Activated T-cell treated with anti-CD3 and anti-CD28 coated beads, Interleukin-2, amount 50 U/mL, for 4 hours (primary cell): Measurements from ENCODE around the gene SLC22A23. TPM values are rescaled to one million over a fixed set of nuclear protein-coding genes. Genes with fewer than 3 reads are reported as not detected.

Experiments used
- ATAC-seq, 2 donors: fragments of 200-7000 bp; cut with Tn5 transposase; one replicate each; pipeline ENCODE4 v1.10.0; 2021
- DNase-seq: peaks from one replicate; pipeline ENCODE4 v3.0.0-alpha.2; 2020
- H3K27me3 Mint-ChIP-seq: one replicate; pipeline ENCODE4 v1.8.0; 2021; ENCODE audit warnings: low read depth, mixed read lengths
- H3K36me3 Mint-ChIP-seq: one replicate; pipeline ENCODE4 v1.8.0; 2022; ENCODE audit warnings: mixed read lengths; ENCODE audit not compliant: insufficient read depth
- H3K4me1 Mint-ChIP-seq: one replicate; pipeline ENCODE4 v1.8.0; 2021; ENCODE audit warnings: low read depth, mixed read lengths
- H3K4me3 Mint-ChIP-seq: one replicate; pipeline ENCODE4 v1.8.0; 2021; ENCODE audit warnings: mild to moderate bottlenecking, moderate library complexity, mixed read lengths
- H3K9me3 Mint-ChIP-seq: one replicate; pipeline ENCODE4 v1.8.0; 2021; ENCODE audit warnings: mixed read lengths
- total RNA-seq, 3 donors: library from RNA; stranded (reverse); gene quantifications; one replicate each; pipeline ENCODE4 v1.2.1, GENCODE V29; 2021

SLC22A23 gene, protein sequence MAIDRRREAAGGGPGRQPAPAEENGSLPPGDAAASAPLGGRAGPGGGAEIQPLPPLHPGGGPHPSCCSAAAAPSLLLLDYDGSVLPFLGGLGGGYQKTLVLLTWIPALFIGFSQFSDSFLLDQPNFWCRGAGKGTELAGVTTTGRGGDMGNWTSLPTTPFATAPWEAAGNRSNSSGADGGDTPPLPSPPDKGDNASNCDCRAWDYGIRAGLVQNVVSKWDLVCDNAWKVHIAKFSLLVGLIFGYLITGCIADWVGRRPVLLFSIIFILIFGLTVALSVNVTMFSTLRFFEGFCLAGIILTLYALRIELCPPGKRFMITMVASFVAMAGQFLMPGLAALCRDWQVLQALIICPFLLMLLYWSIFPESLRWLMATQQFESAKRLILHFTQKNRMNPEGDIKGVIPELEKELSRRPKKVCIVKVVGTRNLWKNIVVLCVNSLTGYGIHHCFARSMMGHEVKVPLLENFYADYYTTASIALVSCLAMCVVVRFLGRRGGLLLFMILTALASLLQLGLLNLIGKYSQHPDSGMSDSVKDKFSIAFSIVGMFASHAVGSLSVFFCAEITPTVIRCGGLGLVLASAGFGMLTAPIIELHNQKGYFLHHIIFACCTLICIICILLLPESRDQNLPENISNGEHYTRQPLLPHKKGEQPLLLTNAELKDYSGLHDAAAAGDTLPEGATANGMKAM
- total RNA-seq = 1 to 10 TPM in 1 of 3 donors, under 1 TPM in 2; 0.50 to 1.2 (median 0.54) TPM

- no peaks in the 10 kb centered on the region for H3K9me3 Mint-ChIP-seq
- peak; percentile 71 for DNase-seq
- peak within 1 kb of the TSS; percentile 89 for H3K4me3 Mint-ChIP-seq
- peaks cover 14% of the 10 kb centered on the region for H3K27me3 Mint-ChIP-seq
- peak; percentile 68 to 74 for ATAC-seq
- H3K36me3 Mint-ChIP-seq = no peaks in the 10 kb centered on the region
- peaks cover 6% of the 10 kb centered on the region for H3K4me1 Mint-ChIP-seq
Observed at GRCh38 chr6:3456898-3457709, at the start of gene SLC22A23. SLC22A23 (minus strand) TSS chr6:3457050; CDS start chr6:3456559, 491 bp downstream.

DNA sequence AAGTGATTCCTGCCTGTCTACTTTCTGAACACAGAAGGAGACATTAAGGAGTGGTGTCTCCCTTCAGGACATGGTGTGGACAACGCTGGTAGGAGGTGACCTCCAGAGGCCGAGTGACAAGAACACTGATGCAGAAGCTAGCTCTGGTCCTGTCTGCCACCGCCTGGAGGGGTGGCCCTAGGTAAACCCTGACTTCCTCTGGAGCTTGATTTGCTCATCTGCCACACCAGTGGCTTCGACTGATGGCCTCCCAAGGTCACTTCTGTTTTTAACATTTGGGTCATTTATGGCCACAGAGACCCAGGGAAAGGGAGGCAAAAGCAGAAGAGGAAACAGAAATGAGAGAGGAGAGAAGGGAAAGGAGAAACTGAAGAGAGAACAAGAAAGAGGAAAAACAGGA, 49.4 kb upstream of the SLC22A23 start:
- H3K4me3 Mint-ChIP-seq = no peak overlapping the region
- no peak for DNase-seq
- peaks cover 3% of the 10 kb centered on the region for H3K9me3 Mint-ChIP-seq
- H3K27me3 Mint-ChIP-seq = peaks cover 12% of the 10 kb centered on the region
- no peak for ATAC-seq
- H3K4me1 Mint-ChIP-seq = no peaks in the 10 kb centered on the region
- no peaks in the 10 kb centered on the region for H3K36me3 Mint-ChIP-seq

GRCh38 chr6:3504938-3505805, 48.3 kb upstream of the SLC22A23 start:
- no peaks in the 10 kb centered on the region for H3K4me1 Mint-ChIP-seq
- DNase-seq (no peak), ATAC-seq (no peak)
- no peaks in the 10 kb centered on the region for H3K36me3 Mint-ChIP-seq
- peaks cover 3% of the 10 kb centered on the region for H3K9me3 Mint-ChIP-seq
- H3K27me3 Mint-ChIP-seq = peaks cover 8% of the 10 kb centered on the region
- no peak overlapping the region for H3K4me3 Mint-ChIP-seq

- ATAC-seq = no peak
- Mint-ChIP-seq H3K36me3 (no peaks in the 10 kb centered on the region), H3K9me3 (peaks cover 3% of the 10 kb centered on the region), H3K27me3 (peaks cover 8% of the 10 kb centered on the region), H3K4me1 (no peaks in the 10 kb centered on the region), H3K4me3 (no peak overlapping the region)
- DNase-seq = no peak
Observed at GRCh38 chr6:3504354-3504753, 47.5 kb upstream of the SLC22A23 start.

- H3K4me3 Mint-ChIP-seq = no peak overlapping the region
- H3K9me3 Mint-ChIP-seq = peaks cover 3% of the 10 kb centered on the region
- ATAC-seq = no peak
- no peaks in the 10 kb centered on the region for H3K4me1 Mint-ChIP-seq
- peaks cover 5% of the 10 kb centered on the region for H3K27me3 Mint-ChIP-seq
- no peaks in the 10 kb centered on the region for H3K36me3 Mint-ChIP-seq
- DNase-seq = no peak
Observed at GRCh38 chr6:3501826-3502500, 45.1 kb upstream of the SLC22A23 start.

- H3K36me3 Mint-ChIP-seq = no peaks in the 10 kb centered on the region
- DNase-seq (no peak), ATAC-seq (no peak)
- H3K4me1 Mint-ChIP-seq = no peaks in the 10 kb centered on the region
- peaks cover 3% of the 10 kb centered on the region for H3K9me3 Mint-ChIP-seq
- H3K27me3 Mint-ChIP-seq = peaks cover 10% of the 10 kb centered on the region
- no peak overlapping the region for H3K4me3 Mint-ChIP-seq
Observed at GRCh38 chr6:3500262-3501014, 43.6 kb upstream of the SLC22A23 start.

- Mint-ChIP-seq H3K9me3 (no peaks in the 10 kb centered on the region), H3K4me1 (no peaks in the 10 kb centered on the region), H3K4me3 (no peak overlapping the region), H3K27me3 (peaks cover 7% of the 10 kb centered on the region), H3K36me3 (no peaks in the 10 kb centered on the region)
- DNase-seq = no peak
- no peak for ATAC-seq
Observed at GRCh38 chr6:3499603-3500002, 42.8 kb upstream of the SLC22A23 start.

DNA sequence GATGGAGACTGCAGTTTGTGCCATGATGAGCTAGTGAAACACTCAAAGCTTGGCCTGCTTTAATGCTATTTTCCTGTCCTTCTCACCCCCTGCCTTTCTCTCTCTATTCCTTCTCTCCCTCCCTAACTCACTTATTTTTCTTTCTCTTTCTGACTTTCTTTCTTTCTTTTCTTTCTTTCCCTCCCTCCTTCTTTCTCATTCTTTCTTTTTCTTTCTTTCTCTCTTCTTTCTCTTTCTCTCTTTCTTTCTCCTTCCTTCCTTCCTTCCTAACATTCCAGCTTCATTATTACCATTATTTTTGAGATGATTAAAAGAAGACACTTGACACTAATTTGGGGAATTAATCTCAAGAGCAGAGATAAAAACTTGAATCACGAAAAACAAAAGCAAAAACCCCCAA, 39.5 kb upstream of the SLC22A23 start:
- no peaks in the 10 kb centered on the region for H3K36me3 Mint-ChIP-seq
- H3K27me3 Mint-ChIP-seq = peaks cover 18% of the 10 kb centered on the region
- no peaks in the 10 kb centered on the region for H3K4me1 Mint-ChIP-seq

DNA sequence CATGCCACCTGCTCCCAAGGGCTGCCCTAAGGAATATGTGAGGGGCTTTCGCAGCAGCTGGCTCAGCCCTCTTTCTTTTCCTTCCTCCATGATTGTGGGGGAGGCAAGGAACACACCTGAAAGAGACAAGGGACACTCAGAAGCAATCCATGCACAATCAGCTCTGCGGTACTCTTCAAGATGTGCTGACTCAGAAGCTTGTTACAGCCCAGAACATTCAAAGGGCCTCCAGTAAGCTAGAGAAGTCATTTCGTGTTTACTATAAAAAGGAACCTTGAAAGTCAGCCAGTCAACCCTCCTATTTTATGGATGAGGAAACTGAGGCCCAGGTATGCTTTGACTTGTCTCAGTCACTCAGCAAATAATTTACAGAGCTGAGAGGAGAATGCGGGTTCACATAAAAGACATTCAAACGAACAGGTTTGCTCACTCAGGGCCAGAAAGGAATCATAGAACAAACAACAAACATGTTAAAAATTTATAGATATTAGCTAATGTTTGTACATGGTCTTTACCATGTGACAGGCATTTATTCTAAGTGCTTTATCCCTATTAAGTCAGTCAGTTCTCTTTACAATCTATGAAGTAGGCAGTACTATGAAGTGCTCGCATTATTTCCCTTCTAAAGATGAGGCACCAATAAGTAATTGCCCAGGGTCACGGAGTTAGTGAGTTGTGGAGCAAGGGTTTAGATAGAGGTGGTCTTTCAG, 37.7 kb upstream of the SLC22A23 start:
- H3K36me3 Mint-ChIP-seq = no peaks in the 10 kb centered on the region

More for the DNA sequence above, 39.5 kb upstream of the SLC22A23 start:
- ATAC-seq = no peak
- no peak for DNase-seq
- no peak overlapping the region for H3K4me3 Mint-ChIP-seq
- no peaks in the 10 kb centered on the region for H3K9me3 Mint-ChIP-seq

GRCh38 chr6:3490625-3490980, 33.8 kb upstream of the SLC22A23 start:
- Mint-ChIP-seq H3K4me1 (no peaks in the 10 kb centered on the region), H3K4me3 (no peak overlapping the region), H3K27me3 (peaks cover 33% of the 10 kb centered on the region), H3K9me3 (no peaks in the 10 kb centered on the region), H3K36me3 (no peaks in the 10 kb centered on the region)
- DNase-seq (no peak), ATAC-seq (no peak)

More for the DNA sequence above, 37.7 kb upstream of the SLC22A23 start:
- no peaks in the 10 kb centered on the region for H3K9me3 Mint-ChIP-seq
- DNase-seq = no peak
- no peak for ATAC-seq
- H3K4me3 Mint-ChIP-seq = no peak overlapping the region
- no peaks in the 10 kb centered on the region for H3K4me1 Mint-ChIP-seq
- H3K27me3 Mint-ChIP-seq = peaks cover 31% of the 10 kb centered on the region

DNA sequence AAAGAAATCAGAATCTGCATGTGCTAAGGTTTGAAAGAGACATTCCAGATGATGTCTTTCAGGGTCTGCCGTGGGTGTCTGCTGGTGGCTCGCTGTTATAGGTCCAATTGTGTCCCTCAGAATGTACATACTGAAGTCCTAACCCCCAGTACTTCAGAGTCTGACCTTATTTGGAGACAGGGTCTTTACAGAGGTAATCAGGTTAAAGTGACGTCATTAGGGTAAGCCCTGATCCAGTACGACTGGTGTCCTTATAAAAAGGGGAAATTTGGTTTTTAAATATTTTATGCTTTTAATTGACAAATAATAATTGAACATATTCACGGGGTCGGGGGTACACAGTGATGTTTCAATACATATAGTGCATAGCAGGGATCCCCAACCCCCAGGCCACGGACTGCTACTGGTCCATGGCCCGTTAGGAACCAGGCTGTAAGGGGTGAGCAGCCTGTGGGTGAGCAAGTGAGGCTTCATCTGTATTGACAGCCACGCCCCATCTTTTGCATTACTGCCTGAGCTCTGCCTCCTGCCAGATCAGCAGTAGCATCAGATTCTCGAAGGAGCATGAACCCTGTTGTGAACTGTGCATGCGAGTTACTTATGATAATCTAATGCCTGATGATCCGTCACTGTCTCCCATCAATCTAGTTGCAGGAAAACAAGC, 33.2 kb upstream of the SLC22A23 start:
- no peaks in the 10 kb centered on the region for H3K4me1 Mint-ChIP-seq
- peaks cover 33% of the 10 kb centered on the region for H3K27me3 Mint-ChIP-seq
- H3K9me3 Mint-ChIP-seq = no peaks in the 10 kb centered on the region
- H3K4me3 Mint-ChIP-seq = no peak overlapping the region
- H3K36me3 Mint-ChIP-seq = no peaks in the 10 kb centered on the region
- ATAC-seq (no peak), DNase-seq (no peak)
